SK-N-SH treated with all-trans-retinoic acid at 6 μM for 48 hours (cell line): ENCODE results near the gene CHRM4.

Source experiments
- ARNTL ChIP-seq: fragments of 450-650 bp; formaldehyde crosslinking; IDR thresholded peaks from 2 replicates; pipeline ENCODE4 v1.5.0; 2020; ENCODE audit warnings: low read depth, mild to moderate bottlenecking, moderate library complexity, borderline replicate concordance
- PATZ1 ChIP-seq: fragments of 250-450 bp; sonication (Bioruptor Pico); IDR thresholded peaks from 2 replicates; pipeline ENCODE4 v1.8.0; 2020; ENCODE audit warnings: mild to moderate bottlenecking, moderate library complexity, borderline replicate concordance
- TCF4 ChIP-seq: fragments of 250-450 bp; sonication (Bioruptor Pico); IDR thresholded peaks from 2 replicates; pipeline ENCODE4 v1.8.0; 2021; ENCODE audit warnings: mild to moderate bottlenecking, moderate library complexity, borderline replicate concordance

DNA sequence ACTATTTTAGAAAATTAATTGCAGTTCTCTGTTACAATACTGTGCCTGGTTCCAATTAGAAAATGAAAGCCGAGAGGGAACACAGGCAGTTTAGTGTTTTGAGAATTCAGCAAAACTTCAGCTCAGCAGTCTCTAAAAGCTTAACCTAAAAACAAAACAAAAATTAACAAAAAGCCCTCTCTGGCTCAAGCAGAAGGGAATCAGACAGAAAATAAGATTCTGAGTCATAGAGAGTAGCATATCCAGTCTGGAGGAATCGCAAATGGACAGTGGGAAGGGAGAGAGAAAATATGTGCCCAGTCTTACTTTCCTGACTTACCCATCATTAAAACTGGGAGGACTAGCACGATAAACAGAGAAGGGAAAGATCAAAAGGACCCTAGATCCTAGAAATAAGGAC lies 38.1 kb upstream of the CHRM4 start:
- no peak for TF ChIP-seq PATZ1 (CRISPR knock-in tag)
- no peak for TF ChIP-seq TCF4 (CRISPR knock-in tag)
- TF ChIP-seq ARNTL = no peak
